Vagina (tissue), 2 donors: ENCODE results near the gene PARVG. TPM values are rescaled to one million over a fixed set of nuclear protein-coding genes. Genes with fewer than 3 reads are reported as not detected.

Experiments used
- DNase-seq, 2 donors: peaks; one replicate each; pipeline ENCODE4 v3.0.0-alpha.2; 2017; ENCODE audit errors: extremely low spot score in 2 of 2
- H3K27ac ChIP-seq: fragments of 200-600 bp; sonication (generic); one replicate; pipeline ENCODE4 v1.5.1; 2019
- H3K27me3 ChIP-seq: fragments of 200-600 bp; sonication (generic); one replicate; pipeline ENCODE4 v1.5.1; 2019
- H3K36me3 ChIP-seq, 2 donors: fragments of 200-600 bp; sonication (generic); one replicate each; pipeline ENCODE4 v1.5.1; 2017 to 2019
- H3K4me1 ChIP-seq: fragments of 200-600 bp; sonication (generic); one replicate; pipeline ENCODE4 v1.5.1; 2019
- H3K4me3 ChIP-seq, 2 donors: fragments of 200-600 bp; sonication (generic); 1 replicate in 1 of 2; 2 replicates in 1 of 2; pipeline ENCODE4 v1.5.1; 2016 to 2019
- H3K9me3 ChIP-seq: fragments of 200-600 bp; sonication (generic); one replicate; pipeline ENCODE4 v1.5.1; 2019
- CTCF ChIP-seq, 3 experiments: fragments of 450-650 bp in 2 of 3; fragments of 200-600 bp in 1 of 3; sonication (generic) in 1 of 3; IDR thresholded peaks; one replicate each; pipeline ENCODE4 v1.5.1; 2017 to 2019; ENCODE audit warnings: antibody characterized with exemption in 3 of 3, mild to moderate bottlenecking in 2 of 3, moderate library complexity in 2 of 3
- POLR2A ChIP-seq, 2 donors: fragments of 450-650 bp; IDR thresholded peaks; one replicate each; pipeline ENCODE4 v1.6.1; 2017; ENCODE audit warnings: antibody characterized with exemption in 2 of 2, mild to moderate bottlenecking in 2 of 2, moderate library complexity in 2 of 2
- POLR2AphosphoS5 ChIP-seq, 2 donors: sonication (generic); formaldehyde crosslinking; IDR thresholded peaks; one replicate each; pipeline ENCODE4 v1.9.0; 2017; ENCODE audit warnings: antibody characterized with exemption in 2 of 2, mild to moderate bottlenecking in 2 of 2, low read depth in 1 of 2; ENCODE audit not compliant: insufficient read depth in 1 of 2
- intact Hi-C: fragments of 100-400 bp; cut with DNase I; formaldehyde crosslinking; loops from one replicate; pipeline ENCODE4 v1.15.1; 2023
- total RNA-seq: library from RNA; depleted of rRNA; stranded (reverse); fragments of >200 nt; gene quantifications from one replicate; pipeline ENCODE4 v1.2.3, GENCODE V29; 2016

The PARVG gene
- total RNA-seq, 1 donor from 2014 or later = 29.5 TPM

GRCh38 chr22:44221710-44222475 is 41.2 kb downstream of the PARVG start:
- DNase-seq = peak in 1 of 2 donors; percentile 77
- TF ChIP-seq CTCF (IDR thresholded peaks at IDR 0.05) (no peak), POLR2A (IDR thresholded peaks at IDR 0.05) (no peak), POLR2AphosphoS5 (IDR thresholded peaks at IDR 0.05; ENCODE audit: insufficient read depth in 1 of 2, low read depth in 1 of 2) (no peak)
- H3K4me1 ChIP-seq = no peaks in the 10 kb centered on the region
- no peak overlapping the region for H3K27ac ChIP-seq
- H3K27me3 ChIP-seq = no peaks in the 10 kb centered on the region
- no peaks in the 10 kb centered on the region for H3K9me3 ChIP-seq
- no peak overlapping the region for H3K4me3 ChIP-seq
- intact Hi-C loops = no loop called here
- H3K36me3 ChIP-seq = no peaks in the 10 kb centered on the region

DNA sequence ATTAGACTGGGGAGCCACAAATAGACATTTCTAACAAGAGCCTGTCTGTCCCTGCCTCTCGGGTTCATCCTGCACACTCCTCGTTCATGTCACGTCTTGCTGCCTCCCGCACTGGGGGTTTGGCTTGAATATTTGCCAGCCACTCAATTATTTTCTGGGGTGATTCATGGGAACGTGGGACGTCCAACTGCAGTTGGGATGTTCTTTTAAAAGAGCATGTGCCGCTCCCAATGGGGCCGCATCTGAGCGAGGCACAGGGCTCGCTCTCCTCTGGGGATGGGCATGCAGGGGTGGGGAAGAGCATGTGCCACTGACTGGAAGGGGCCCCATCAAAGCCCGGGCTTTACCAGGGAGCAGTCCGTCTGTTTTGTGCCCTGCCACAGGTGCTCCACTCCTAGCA is 43.4 kb downstream of the PARVG start:
- peak; percentile 28 to 76 for DNase-seq
- H3K27me3 ChIP-seq = no peaks in the 10 kb centered on the region
- intact Hi-C loops = no loop called here
- H3K36me3 ChIP-seq = no peaks in the 10 kb centered on the region
- no peak overlapping the region for H3K4me3 ChIP-seq
- no peaks in the 10 kb centered on the region for H3K4me1 ChIP-seq
- H3K27ac ChIP-seq = no peak overlapping the region
- peaks cover 4% of the 10 kb centered on the region for H3K9me3 ChIP-seq
- TF ChIP-seq CTCF (IDR thresholded peaks at IDR 0.05) (no peak), POLR2A (IDR thresholded peaks at IDR 0.05) (no peak), POLR2AphosphoS5 (IDR thresholded peaks at IDR 0.05; ENCODE audit: insufficient read depth in 1 of 2, low read depth in 1 of 2) (no peak)

GRCh38 chr22:44225091-44225689 is 44.5 kb downstream of the PARVG start:
- Histone ChIP-seq H3K27ac (no peak overlapping the region), H3K4me3 (no peak overlapping the region), H3K27me3 (no peaks in the 10 kb centered on the region), H3K36me3 (no peaks in the 10 kb centered on the region), H3K4me1 (no peaks in the 10 kb centered on the region), H3K9me3 (peaks cover 4% of the 10 kb centered on the region)
- no peak for TF ChIP-seq POLR2A (IDR thresholded peaks at IDR 0.05)
- TF ChIP-seq CTCF (IDR thresholded peaks at IDR 0.05) = no peak
- TF ChIP-seq POLR2AphosphoS5 (IDR thresholded peaks at IDR 0.05; ENCODE audit: insufficient read depth in 1 of 2, low read depth in 1 of 2) = no peak
- peak; percentile 62 to 74 for DNase-seq
- intact Hi-C loops = no loop called here

DNA sequence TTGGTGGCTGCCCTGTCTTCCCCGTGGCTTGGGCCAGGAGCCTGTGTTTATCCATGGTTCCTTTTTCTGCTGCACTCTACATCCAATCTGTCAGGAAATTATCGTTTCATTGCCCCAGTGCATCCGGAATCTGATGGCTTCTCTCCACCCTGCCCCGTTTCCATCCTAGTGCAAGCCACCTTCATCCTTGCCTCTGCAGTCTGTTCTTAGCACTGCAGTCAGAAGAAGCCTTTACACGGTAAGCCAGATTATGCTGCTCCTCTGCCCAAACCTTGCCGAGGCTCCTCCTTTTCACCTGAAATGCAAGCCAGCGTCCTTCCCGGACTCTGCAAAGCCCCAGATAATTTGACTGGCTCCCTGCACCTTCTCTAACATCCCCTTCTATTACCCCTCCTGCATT is 45.1 kb downstream of the PARVG start:
- Histone ChIP-seq H3K4me3 (no peak overlapping the region), H3K27me3 (no peaks in the 10 kb centered on the region), H3K4me1 (no peaks in the 10 kb centered on the region), H3K9me3 (peaks cover 4% of the 10 kb centered on the region), H3K36me3 (no peaks in the 10 kb centered on the region), H3K27ac (no peak overlapping the region)
- TF ChIP-seq CTCF (IDR thresholded peaks at IDR 0.05) (no peak), POLR2AphosphoS5 (IDR thresholded peaks at IDR 0.05; ENCODE audit: insufficient read depth in 1 of 2, low read depth in 1 of 2) (no peak), POLR2A (IDR thresholded peaks at IDR 0.05) (no peak)
- peak in 1 of 2 donors; percentile 72 for DNase-seq
- intact Hi-C loops = no loop called here

DNA sequence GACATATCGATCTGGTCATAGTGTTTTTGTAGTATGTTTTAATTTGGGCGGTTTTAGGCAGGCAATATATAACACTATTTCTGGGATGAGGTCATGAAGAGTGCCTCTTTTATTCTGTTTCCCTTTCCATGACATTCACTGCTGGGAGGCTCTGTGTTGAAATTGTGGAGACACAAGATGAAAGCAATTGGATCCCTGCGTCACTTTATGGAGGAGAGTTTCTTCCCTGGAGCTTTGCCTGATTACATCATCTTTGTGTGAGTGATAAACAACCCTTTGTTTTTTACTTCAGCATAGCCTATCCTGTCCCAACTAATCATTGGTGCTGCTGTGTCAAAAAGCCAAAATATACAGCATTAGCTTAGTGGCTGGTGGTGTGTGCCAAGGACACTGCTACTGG is 48.6 kb downstream of the PARVG start:
- intact Hi-C loops = no loop called here
- Histone ChIP-seq H3K27me3 (no peaks in the 10 kb centered on the region), H3K4me3 (no peak overlapping the region), H3K9me3 (peaks cover 4% of the 10 kb centered on the region), H3K27ac (no peak overlapping the region), H3K4me1 (no peaks in the 10 kb centered on the region), H3K36me3 (no peaks in the 10 kb centered on the region)
- TF ChIP-seq POLR2A (IDR thresholded peaks at IDR 0.05) = no peak
- TF ChIP-seq CTCF (IDR thresholded peaks at IDR 0.05) = no peak
- TF ChIP-seq POLR2AphosphoS5 (IDR thresholded peaks at IDR 0.05; ENCODE audit: insufficient read depth in 1 of 2, low read depth in 1 of 2) = no peak
- DNase-seq = no peak
